Measurements from ENCODE around the gene EFHC1. TPM values are rescaled to one million over a fixed set of nuclear protein-coding genes. Genes with fewer than 3 reads are reported as not detected.

The EFHC1 gene
- total and polyA plus RNA-seq, 2 experiments from 2014 or later: 24.3 to 28.0 TPM

DNA sequence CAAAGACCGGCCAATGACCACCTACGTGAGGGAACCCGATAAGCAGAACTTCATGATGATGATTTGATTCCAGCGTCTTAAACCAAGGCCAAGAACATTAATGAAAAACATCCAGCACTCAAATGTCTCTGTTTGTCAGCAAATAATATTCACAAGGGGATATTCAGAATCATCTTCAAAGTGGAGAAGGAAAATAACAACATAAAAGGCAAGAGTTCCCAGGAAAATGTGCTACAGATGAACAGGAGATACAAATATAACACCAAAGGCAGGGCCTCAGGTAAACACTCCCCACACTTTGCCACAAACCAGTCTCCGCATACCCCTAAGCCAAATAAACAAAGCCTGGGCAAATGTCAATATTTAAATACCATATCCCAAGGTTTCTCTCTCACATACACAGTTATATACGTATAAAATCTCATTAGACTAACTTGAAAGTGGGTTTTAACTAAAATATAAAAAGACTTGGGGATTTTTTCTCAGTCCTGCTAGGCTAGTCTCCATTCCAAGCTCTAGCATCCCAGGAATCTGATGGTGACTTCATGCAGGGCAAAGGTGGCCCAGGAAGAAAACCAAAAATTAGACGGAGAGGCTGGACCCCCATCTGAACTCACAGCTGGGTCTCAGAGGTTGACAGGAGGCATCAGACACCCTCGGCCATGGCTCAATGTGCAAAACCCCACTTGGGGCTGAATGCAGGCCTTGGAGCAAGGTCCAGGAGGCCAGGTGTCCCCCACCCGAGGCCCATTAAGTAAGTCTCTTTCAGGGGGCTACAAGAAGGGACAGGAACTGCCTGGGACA is 124.7 kb downstream of the EFHC1 start (continued):
- TF ChIP-seq EZH2 (IDR thresholded peaks at IDR 0.05; ENCODE audit: low read depth, unreplicated experiment) (no peak), CREB1 (CRISPR knock-in tag; IDR thresholded peaks at IDR 0.05; ENCODE audit: low read depth) (no peak), EZH2phosphoT487 (IDR thresholded peaks at IDR 0.05; ENCODE audit: unreplicated experiment) (no peak), ZNF114 (CRISPR knock-in tag; IDR thresholded peaks at IDR 0.05) (no peak)
- TF ChIP-seq, protein P1, sequence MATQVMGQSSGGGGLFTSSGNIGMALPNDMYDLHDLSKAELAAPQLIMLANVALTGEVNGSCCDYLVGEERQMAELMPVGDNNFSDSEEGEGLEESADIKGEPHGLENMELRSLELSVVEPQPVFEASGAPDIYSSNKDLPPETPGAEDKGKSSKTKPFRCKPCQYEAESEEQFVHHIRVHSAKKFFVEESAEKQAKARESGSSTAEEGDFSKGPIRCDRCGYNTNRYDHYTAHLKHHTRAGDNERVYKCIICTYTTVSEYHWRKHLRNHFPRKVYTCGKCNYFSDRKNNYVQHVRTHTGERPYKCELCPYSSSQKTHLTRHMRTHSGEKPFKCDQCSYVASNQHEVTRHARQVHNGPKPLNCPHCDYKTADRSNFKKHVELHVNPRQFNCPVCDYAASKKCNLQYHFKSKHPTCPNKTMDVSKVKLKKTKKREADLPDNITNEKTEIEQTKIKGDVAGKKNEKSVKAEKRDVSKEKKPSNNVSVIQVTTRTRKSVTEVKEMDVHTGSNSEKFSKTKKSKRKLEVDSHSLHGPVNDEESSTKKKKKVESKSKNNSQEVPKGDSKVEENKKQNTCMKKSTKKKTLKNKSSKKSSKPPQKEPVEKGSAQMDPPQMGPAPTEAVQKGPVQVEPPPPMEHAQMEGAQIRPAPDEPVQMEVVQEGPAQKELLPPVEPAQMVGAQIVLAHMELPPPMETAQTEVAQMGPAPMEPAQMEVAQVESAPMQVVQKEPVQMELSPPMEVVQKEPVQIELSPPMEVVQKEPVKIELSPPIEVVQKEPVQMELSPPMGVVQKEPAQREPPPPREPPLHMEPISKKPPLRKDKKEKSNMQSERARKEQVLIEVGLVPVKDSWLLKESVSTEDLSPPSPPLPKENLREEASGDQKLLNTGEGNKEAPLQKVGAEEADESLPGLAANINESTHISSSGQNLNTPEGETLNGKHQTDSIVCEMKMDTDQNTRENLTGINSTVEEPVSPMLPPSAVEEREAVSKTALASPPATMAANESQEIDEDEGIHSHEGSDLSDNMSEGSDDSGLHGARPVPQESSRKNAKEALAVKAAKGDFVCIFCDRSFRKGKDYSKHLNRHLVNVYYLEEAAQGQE (IDR thresholded peaks at IDR 0.05; ENCODE audit: unreplicated experiment): no peak
- TF ChIP-seq, protein P2, sequence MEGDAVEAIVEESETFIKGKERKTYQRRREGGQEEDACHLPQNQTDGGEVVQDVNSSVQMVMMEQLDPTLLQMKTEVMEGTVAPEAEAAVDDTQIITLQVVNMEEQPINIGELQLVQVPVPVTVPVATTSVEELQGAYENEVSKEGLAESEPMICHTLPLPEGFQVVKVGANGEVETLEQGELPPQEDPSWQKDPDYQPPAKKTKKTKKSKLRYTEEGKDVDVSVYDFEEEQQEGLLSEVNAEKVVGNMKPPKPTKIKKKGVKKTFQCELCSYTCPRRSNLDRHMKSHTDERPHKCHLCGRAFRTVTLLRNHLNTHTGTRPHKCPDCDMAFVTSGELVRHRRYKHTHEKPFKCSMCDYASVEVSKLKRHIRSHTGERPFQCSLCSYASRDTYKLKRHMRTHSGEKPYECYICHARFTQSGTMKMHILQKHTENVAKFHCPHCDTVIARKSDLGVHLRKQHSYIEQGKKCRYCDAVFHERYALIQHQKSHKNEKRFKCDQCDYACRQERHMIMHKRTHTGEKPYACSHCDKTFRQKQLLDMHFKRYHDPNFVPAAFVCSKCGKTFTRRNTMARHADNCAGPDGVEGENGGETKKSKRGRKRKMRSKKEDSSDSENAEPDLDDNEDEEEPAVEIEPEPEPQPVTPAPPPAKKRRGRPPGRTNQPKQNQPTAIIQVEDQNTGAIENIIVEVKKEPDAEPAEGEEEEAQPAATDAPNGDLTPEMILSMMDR (conservative IDR thresholded peaks at IDR 0.05; ENCODE audit: low read depth in 2 of 2): no peak
- TF ChIP-seq, protein P3, sequence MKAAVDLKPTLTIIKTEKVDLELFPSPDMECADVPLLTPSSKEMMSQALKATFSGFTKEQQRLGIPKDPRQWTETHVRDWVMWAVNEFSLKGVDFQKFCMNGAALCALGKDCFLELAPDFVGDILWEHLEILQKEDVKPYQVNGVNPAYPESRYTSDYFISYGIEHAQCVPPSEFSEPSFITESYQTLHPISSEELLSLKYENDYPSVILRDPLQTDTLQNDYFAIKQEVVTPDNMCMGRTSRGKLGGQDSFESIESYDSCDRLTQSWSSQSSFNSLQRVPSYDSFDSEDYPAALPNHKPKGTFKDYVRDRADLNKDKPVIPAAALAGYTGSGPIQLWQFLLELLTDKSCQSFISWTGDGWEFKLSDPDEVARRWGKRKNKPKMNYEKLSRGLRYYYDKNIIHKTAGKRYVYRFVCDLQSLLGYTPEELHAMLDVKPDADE (IDR thresholded peaks at IDR 0.05): no peak

DNA sequence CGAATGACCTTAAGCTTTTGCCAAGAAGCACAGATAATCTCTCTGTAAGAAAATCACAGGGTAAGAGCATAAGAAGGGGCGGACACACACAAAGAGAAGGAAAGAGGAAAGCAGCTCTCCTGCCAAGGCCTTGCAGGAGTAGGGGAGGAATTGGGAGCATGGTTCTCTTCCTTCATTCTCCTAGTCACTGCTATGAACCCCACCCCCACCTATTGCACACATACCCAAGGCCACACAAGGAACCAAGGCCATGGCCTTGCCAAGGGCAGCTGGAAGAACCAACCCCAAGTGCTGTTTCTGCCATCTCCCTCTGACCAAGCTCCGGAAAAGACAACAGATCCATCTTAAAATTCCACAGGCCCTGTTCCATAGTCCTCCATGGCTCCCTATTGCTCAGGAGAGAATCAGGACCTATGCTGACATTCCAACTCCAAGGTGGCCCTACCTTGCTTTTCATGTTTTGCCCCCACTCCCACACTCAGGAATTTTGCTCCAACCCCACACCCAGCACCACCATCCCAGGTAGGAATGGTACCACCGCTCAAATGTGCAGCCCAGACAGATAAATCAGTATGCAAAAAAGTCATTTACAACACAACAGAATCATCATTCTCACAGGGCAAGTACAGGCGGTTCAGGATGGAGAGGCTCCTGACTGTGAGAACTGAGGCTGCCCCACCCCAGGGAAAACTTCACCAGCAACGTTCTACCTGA is 125.4 kb downstream of the EFHC1 start:
- Histone ChIP-seq H3K36me3 (ENCODE audit: insufficient read depth) (no peaks in the 10 kb centered on the region), H3K4me1 (ENCODE audit: insufficient read depth) (peaks cover 25% of the 10 kb centered on the region), H4K20me1 (replicated peaks; ENCODE audit: insufficient read depth) (no peaks in the 10 kb centered on the region), H3K79me2 (replicated peaks; ENCODE audit: insufficient read depth) (peaks cover 51% of the 10 kb centered on the region), H2AFZ (no peak overlapping the region), H3F3A (replicated peaks; ENCODE audit: low read depth) (no peaks in the 10 kb centered on the region), H3K4me3 (no peak overlapping the region), H3K27me3 (ENCODE audit: insufficient read depth) (no peaks in the 10 kb centered on the region), H3K4me2 (no peak overlapping the region), H3K9me2 (ENCODE audit: insufficient read depth) (peaks cover 5% of the 10 kb centered on the region), H3K27ac (ENCODE audit: low read depth) (no peak overlapping the region)
- Mint-ChIP-seq H3K27ac (peak overlapping the region; percentile 66), H3K27me3 (ENCODE audit: insufficient read depth, low read depth, poor library complexity) (peaks cover 7% of the 10 kb centered on the region), H3K9me3 (no peaks in the 10 kb centered on the region), H3K36me3 (ENCODE audit: low read depth) (no peaks in the 10 kb centered on the region), H3K4me3 (no peak overlapping the region), H3K4me1 (peaks cover 43% of the 10 kb centered on the region)
- DNase-seq (ENCODE audit: low spot score) (no peak), ATAC-seq (no peak)
- TF ChIP-seq CREB1 (CRISPR knock-in tag; IDR thresholded peaks at IDR 0.05; ENCODE audit: low read depth) (no peak), POLR2AphosphoS5 (IDR thresholded peaks at IDR 0.05; ENCODE audit: low read depth) (no peak), NANOG (IDR thresholded peaks at IDR 0.05; ENCODE audit: borderline replicate concordance) (no peak), STAT1 (IDR thresholded peaks at IDR 0.05; ENCODE audit: unreplicated experiment) (no peak)
- TF ChIP-seq, protein P3 (IDR thresholded peaks at IDR 0.05): no peak
- TF ChIP-seq, protein P2 (conservative IDR thresholded peaks at IDR 0.05; ENCODE audit: low read depth in 2 of 2): no peak

Data from GM23338 (cell line).